Measurements from ENCODE around the gene EFNA5. TPM values are rescaled to one million over a fixed set of nuclear protein-coding genes. Genes with fewer than 3 reads are reported as not detected.

The EFNA5 gene
- total RNA-seq, 1 experiment from 2014 or later: 1.5 TPM

DNA sequence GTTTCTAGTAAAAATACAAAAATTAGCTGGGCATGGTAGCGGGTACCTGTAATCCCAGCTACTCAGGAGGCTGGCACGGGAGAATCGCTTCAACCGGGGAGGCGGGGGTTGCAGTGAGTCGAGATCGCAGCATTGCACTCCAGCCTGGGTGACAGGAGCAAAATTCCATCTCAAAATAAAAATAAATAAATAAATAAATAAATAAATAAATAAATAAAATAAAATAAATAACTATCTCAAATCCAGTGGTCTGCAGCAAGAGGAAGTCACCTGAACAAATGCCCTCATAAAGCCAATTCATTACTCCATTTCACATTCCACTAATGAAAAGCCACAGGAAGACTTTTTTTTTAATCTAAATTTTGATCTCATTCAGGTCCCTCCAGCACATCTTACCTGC, 114.2 kb downstream of the EFNA5 start:
- no peaks in the 10 kb centered on the region for H3K27me3 ChIP-seq (replicated peaks; ENCODE audit: control insufficient read depth, insufficient read depth, low read length)
- no peak overlapping the region for H3K27ac Mint-ChIP-seq (ENCODE audit: unreplicated experiment)
- ChIA-PET POLR2A (no interaction called here), CTCF (interaction anchor here (1.4 kb wide), 1 partner anchor 16 kb away, joined by 8 read pairs; no protein-coding TSS in a partner anchor)
- no TSS peak for BruUV-seq (replicated peaks)
- peaks cover 11% of the 10 kb centered on the region for H3K4me1 Mint-ChIP-seq (ENCODE audit: low read depth, unreplicated experiment)
- no peak overlapping the region for H3K4me3 Mint-ChIP-seq (ENCODE audit: unreplicated experiment)
- H3K4me3 ChIP-seq (ENCODE audit: low read depth, low read length): no peak overlapping the region
- no peaks in the 10 kb centered on the region for H3K9me3 ChIP-seq
- no peaks in the 10 kb centered on the region for H3K36me3 ChIP-seq (ENCODE audit: control insufficient read depth, insufficient read depth, low read length)
- no peaks in the 10 kb centered on the region for H3K9me3 Mint-ChIP-seq (ENCODE audit: unreplicated experiment)
- intact Hi-C loops (cut with micrococcal nuclease; ENCODE audit: unreplicated experiment): no loop called here
- TF ChIP-seq, protein P1, sequence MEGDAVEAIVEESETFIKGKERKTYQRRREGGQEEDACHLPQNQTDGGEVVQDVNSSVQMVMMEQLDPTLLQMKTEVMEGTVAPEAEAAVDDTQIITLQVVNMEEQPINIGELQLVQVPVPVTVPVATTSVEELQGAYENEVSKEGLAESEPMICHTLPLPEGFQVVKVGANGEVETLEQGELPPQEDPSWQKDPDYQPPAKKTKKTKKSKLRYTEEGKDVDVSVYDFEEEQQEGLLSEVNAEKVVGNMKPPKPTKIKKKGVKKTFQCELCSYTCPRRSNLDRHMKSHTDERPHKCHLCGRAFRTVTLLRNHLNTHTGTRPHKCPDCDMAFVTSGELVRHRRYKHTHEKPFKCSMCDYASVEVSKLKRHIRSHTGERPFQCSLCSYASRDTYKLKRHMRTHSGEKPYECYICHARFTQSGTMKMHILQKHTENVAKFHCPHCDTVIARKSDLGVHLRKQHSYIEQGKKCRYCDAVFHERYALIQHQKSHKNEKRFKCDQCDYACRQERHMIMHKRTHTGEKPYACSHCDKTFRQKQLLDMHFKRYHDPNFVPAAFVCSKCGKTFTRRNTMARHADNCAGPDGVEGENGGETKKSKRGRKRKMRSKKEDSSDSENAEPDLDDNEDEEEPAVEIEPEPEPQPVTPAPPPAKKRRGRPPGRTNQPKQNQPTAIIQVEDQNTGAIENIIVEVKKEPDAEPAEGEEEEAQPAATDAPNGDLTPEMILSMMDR (IDR thresholded peaks at IDR 0.05; ENCODE audit: insufficient read depth in 1 of 2, low read depth in 1 of 2, low read length in 1 of 2, severe bottlenecking in 1 of 2, unreplicated experiment in 1 of 2): no peak
- no peak for DNase-seq
- H3K4me1 ChIP-seq: peaks cover 9% of the 10 kb centered on the region; the same call in 1 of the 2 replicates
- H3K27me3 Mint-ChIP-seq (ENCODE audit: insufficient read depth, unreplicated experiment): peaks cover 3% of the 10 kb centered on the region
- no peaks in the 10 kb centered on the region for H3K36me3 Mint-ChIP-seq (ENCODE audit: insufficient read depth, unreplicated experiment)

DNA sequence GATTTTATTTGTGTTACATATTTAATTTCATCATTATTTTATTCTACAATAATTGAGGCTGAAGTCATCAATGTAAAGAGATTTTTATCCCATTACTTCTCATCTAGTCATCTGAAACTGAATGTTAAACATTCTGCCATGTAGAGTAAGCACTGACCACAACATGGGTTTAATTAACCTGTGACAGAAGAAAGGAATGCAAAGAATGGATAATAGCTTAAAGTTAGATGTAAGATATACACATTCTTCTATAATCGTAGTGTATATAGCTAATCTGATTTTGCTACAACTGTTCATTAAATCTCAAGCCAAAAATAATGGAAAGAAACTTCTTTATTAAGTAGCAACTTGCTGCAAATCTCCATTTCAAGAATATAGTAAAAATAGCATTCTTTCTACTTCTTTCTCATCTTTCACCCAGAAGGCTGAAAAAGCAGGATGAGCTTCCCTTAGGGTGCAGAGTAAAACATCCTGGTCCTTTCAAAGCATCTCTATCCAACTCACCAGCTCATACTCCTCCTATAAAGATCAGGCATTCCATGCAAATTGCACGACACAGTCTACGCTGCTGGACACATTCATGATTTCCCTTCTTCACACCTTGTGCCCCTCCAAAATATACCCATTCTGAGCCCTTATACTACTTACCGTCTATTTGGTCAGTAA, 115.2 kb downstream of the EFNA5 start:
- CTCF ChIA-PET: no interaction called here
- Mint-ChIP-seq H3K27ac (ENCODE audit: unreplicated experiment) (no peak overlapping the region), H3K27me3 (ENCODE audit: insufficient read depth, unreplicated experiment) (peaks cover 3% of the 10 kb centered on the region), H3K4me3 (ENCODE audit: unreplicated experiment) (no peak overlapping the region), H3K4me1 (ENCODE audit: low read depth, unreplicated experiment) (peaks cover 11% of the 10 kb centered on the region), H3K36me3 (ENCODE audit: insufficient read depth, unreplicated experiment) (no peaks in the 10 kb centered on the region), H3K9me3 (ENCODE audit: unreplicated experiment) (no peaks in the 10 kb centered on the region)
- no TSS peak for BruUV-seq (replicated peaks)
- H3K4me3 ChIP-seq (ENCODE audit: low read depth, low read length): no peak overlapping the region
- no peak for DNase-seq
- POLR2A ChIA-PET: no interaction called here
- H3K4me1 ChIP-seq: peaks cover 9% of the 10 kb centered on the region; the same call in 1 of the 2 replicates
- TF ChIP-seq, protein P1 (IDR thresholded peaks at IDR 0.05; ENCODE audit: insufficient read depth in 1 of 2, low read depth in 1 of 2, low read length in 1 of 2, severe bottlenecking in 1 of 2, unreplicated experiment in 1 of 2): no peak
- no peaks in the 10 kb centered on the region for H3K27me3 ChIP-seq (replicated peaks; ENCODE audit: control insufficient read depth, insufficient read depth, low read length)
- no peaks in the 10 kb centered on the region for H3K9me3 ChIP-seq
- intact Hi-C loops (cut with micrococcal nuclease; ENCODE audit: unreplicated experiment): no loop called here
- H3K36me3 ChIP-seq (ENCODE audit: control insufficient read depth, insufficient read depth, low read length): no peaks in the 10 kb centered on the region

DNA sequence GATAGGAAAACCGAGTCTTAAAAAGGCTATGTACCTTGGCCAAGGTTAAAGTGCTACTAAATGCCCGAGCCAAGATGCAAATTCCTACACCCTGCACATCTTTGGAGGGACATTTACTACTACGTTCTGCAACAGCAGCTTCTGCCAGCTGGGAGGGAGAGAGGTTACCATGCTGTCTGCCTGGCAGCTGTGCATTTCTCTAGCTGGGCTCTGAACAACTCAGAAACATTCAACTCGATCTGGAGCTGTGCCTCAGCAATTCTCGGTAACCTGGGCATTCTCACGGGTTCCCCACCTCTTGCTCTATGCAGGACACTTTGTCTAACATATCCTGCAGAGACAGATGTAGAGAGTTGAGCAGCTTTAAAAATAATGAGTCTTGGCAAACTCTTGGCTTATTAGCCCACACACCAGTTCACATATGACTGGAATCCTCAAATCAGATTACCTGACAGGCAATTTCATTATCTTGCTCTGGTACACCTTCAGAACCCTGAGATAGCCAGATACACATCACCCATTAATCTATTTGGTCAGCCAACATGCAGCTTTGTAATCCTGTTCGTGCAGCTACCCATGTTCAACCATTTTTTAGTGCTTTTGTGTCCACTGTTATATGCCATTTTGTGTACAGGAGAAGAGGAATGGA, 115.8 kb downstream of the EFNA5 start:
- H3K4me3 Mint-ChIP-seq (ENCODE audit: unreplicated experiment): no peak overlapping the region

More for the DNA sequence above, 115.8 kb downstream of the EFNA5 start:
- H3K27ac Mint-ChIP-seq (ENCODE audit: unreplicated experiment): no peak overlapping the region
- H3K36me3 Mint-ChIP-seq (ENCODE audit: insufficient read depth, unreplicated experiment): no peaks in the 10 kb centered on the region
- intact Hi-C loops (cut with micrococcal nuclease; ENCODE audit: unreplicated experiment): no loop called here
- Histone ChIP-seq H3K36me3 (ENCODE audit: control insufficient read depth, insufficient read depth, low read length) (no peaks in the 10 kb centered on the region), H3K4me1 (peaks cover 9% of the 10 kb centered on the region; the same call in 1 of the 2 replicates), H3K4me3 (ENCODE audit: low read depth, low read length) (no peak overlapping the region), H3K9me3 (no peaks in the 10 kb centered on the region), H3K27me3 (replicated peaks; ENCODE audit: control insufficient read depth, insufficient read depth, low read length) (no peaks in the 10 kb centered on the region)
- POLR2A ChIA-PET: no interaction called here
- CTCF ChIA-PET: no interaction called here
- H3K4me1 Mint-ChIP-seq (ENCODE audit: low read depth, unreplicated experiment): peaks cover 11% of the 10 kb centered on the region
- peaks cover 3% of the 10 kb centered on the region for H3K27me3 Mint-ChIP-seq (ENCODE audit: insufficient read depth, unreplicated experiment)
- TF ChIP-seq, protein P1 (IDR thresholded peaks at IDR 0.05; ENCODE audit: insufficient read depth in 1 of 2, low read depth in 1 of 2, low read length in 1 of 2, severe bottlenecking in 1 of 2, unreplicated experiment in 1 of 2): no peak
- no peak for DNase-seq
- no peaks in the 10 kb centered on the region for H3K9me3 Mint-ChIP-seq (ENCODE audit: unreplicated experiment)
- BruUV-seq (replicated peaks): no TSS peak
